ENCODE data around the gene SLC22A1.

The SLC22A1 gene

GRCh38 chr6:160095146-160095845, 26.3 kb upstream of the SLC22A1 start:
- H3K27me3 ChIP-seq (ENCODE audit: insufficient read depth, low read length, poor library complexity) = no peaks in the 10 kb centered on the region
- H2BK15ac ChIP-seq (replicated peaks; ENCODE audit: low read depth) = no peak overlapping the region
- no peaks in the 10 kb centered on the region for H3K79me1 ChIP-seq (ENCODE audit: low read length)
- no peaks in the 10 kb centered on the region for H3K79me2 ChIP-seq (ENCODE audit: control insufficient read depth, insufficient read depth, low read length)
- H2AK5ac ChIP-seq (ENCODE audit: low read length) = no peak overlapping the region
- no peak overlapping the region for H3K9ac ChIP-seq (ENCODE audit: low read length)
- H3K4me3 ChIP-seq (ENCODE audit: low read length) = no peak overlapping the region
- H3K18ac ChIP-seq (ENCODE audit: low read length) = no peak overlapping the region
- no peaks in the 10 kb centered on the region for H3K4me1 ChIP-seq (ENCODE audit: control insufficient read depth, low read depth, low read length)
- H3K27ac ChIP-seq (ENCODE audit: low read depth, low read length) = no peak overlapping the region
- no peak overlapping the region for H2BK120ac ChIP-seq (ENCODE audit: low read depth, low read length)
- H3K4me2 ChIP-seq (ENCODE audit: low read length) = no peak overlapping the region
- H3K23ac ChIP-seq (ENCODE audit: low read length) = no peak overlapping the region
- H4K8ac ChIP-seq (ENCODE audit: low read depth, low read length) = no peak overlapping the region
- no peak for DNase-seq
- no peak overlapping the region for H2BK5ac ChIP-seq (ENCODE audit: low read length)
- H3K56ac ChIP-seq (ENCODE audit: low read length) = no peak overlapping the region
- H3K36me3 ChIP-seq (ENCODE audit: control insufficient read depth, insufficient read depth, low read length) = peaks cover 6% of the 10 kb centered on the region
- no peak overlapping the region for H4K5ac ChIP-seq (ENCODE audit: low read length)
- WGBS (ENCODE audit: extremely low coverage, insufficient coverage, low lambda C conversion rate) = no CpG with 5 or more reads among the region's 8 CpGs
- no peak overlapping the region for H3K4ac ChIP-seq (ENCODE audit: low read depth, low read length)

- H3K27ac ChIP-seq (ENCODE audit: low read depth, low read length) = no peak overlapping the region
- H3K79me1 ChIP-seq (ENCODE audit: low read length) = no peaks in the 10 kb centered on the region
- WGBS (ENCODE audit: extremely low coverage, insufficient coverage, low lambda C conversion rate) = no CpG with 5 or more reads among the region's 23 CpGs
- peak; percentile 66 for DNase-seq
- no peak overlapping the region for H2BK5ac ChIP-seq (ENCODE audit: low read length)
- H3K56ac ChIP-seq (ENCODE audit: low read length) = no peak overlapping the region
- H3K23ac ChIP-seq (ENCODE audit: low read length) = no peak overlapping the region
- H4K8ac ChIP-seq (ENCODE audit: low read depth, low read length) = no peak overlapping the region
- no peak overlapping the region for H3K4ac ChIP-seq (ENCODE audit: low read depth, low read length)
- H3K18ac ChIP-seq (ENCODE audit: low read length) = no peak overlapping the region
- no peak overlapping the region for H2BK120ac ChIP-seq (ENCODE audit: low read depth, low read length)
- peaks cover 6% of the 10 kb centered on the region for H3K36me3 ChIP-seq (ENCODE audit: control insufficient read depth, insufficient read depth, low read length)
- H3K79me2 ChIP-seq (ENCODE audit: control insufficient read depth, insufficient read depth, low read length) = no peaks in the 10 kb centered on the region
- H3K4me3 ChIP-seq (ENCODE audit: low read length) = no peak overlapping the region
- no peak overlapping the region for H3K4me2 ChIP-seq (ENCODE audit: low read length)
- H2AK5ac ChIP-seq (ENCODE audit: low read length) = no peak overlapping the region
- H2BK15ac ChIP-seq (replicated peaks; ENCODE audit: low read depth) = no peak overlapping the region
- no peak overlapping the region for H4K5ac ChIP-seq (ENCODE audit: low read length)
- no peaks in the 10 kb centered on the region for H3K4me1 ChIP-seq (ENCODE audit: control insufficient read depth, low read depth, low read length)
- H3K9ac ChIP-seq (ENCODE audit: low read length) = no peak overlapping the region
- H3K27me3 ChIP-seq (ENCODE audit: insufficient read depth, low read length, poor library complexity) = no peaks in the 10 kb centered on the region
These were observed 20.1 kb upstream of the SLC22A1 start for GRCh38 chr6:160101277-160102205.

- no peak overlapping the region for H4K8ac ChIP-seq (ENCODE audit: low read depth, low read length)
- H2BK15ac ChIP-seq (replicated peaks; ENCODE audit: low read depth) = no peak overlapping the region
- H2AK5ac ChIP-seq (ENCODE audit: low read length) = no peak overlapping the region
- no peak overlapping the region for H2BK120ac ChIP-seq (ENCODE audit: low read depth, low read length)
- H3K27me3 ChIP-seq (ENCODE audit: insufficient read depth, low read length, poor library complexity) = no peaks in the 10 kb centered on the region
- peaks cover 6% of the 10 kb centered on the region for H3K36me3 ChIP-seq (ENCODE audit: control insufficient read depth, insufficient read depth, low read length)
- no peak overlapping the region for H3K27ac ChIP-seq (ENCODE audit: low read depth, low read length)
- no peak overlapping the region for H3K18ac ChIP-seq (ENCODE audit: low read length)
- DNase-seq = no peak
- H3K56ac ChIP-seq (ENCODE audit: low read length) = no peak overlapping the region
- no peaks in the 10 kb centered on the region for H3K4me1 ChIP-seq (ENCODE audit: control insufficient read depth, low read depth, low read length)
- H3K79me1 ChIP-seq (ENCODE audit: low read length) = no peaks in the 10 kb centered on the region
- H3K4me2 ChIP-seq (ENCODE audit: low read length) = no peak overlapping the region
- H3K4ac ChIP-seq (ENCODE audit: low read depth, low read length) = no peak overlapping the region
- no peaks in the 10 kb centered on the region for H3K79me2 ChIP-seq (ENCODE audit: control insufficient read depth, insufficient read depth, low read length)
- H2BK5ac ChIP-seq (ENCODE audit: low read length) = no peak overlapping the region
- no peak overlapping the region for H3K23ac ChIP-seq (ENCODE audit: low read length)
- H3K9ac ChIP-seq (ENCODE audit: low read length) = no peak overlapping the region
- H4K5ac ChIP-seq (ENCODE audit: low read length) = no peak overlapping the region
- no CpG with 5 or more reads among the region's 16 CpGs for WGBS (ENCODE audit: extremely low coverage, insufficient coverage, low lambda C conversion rate)
- no peak overlapping the region for H3K4me3 ChIP-seq (ENCODE audit: low read length)
These were observed 19.2 kb upstream of the SLC22A1 start for GRCh38 chr6:160102399-160102798.

GRCh38 chr6:160102956-160103824, 18.4 kb upstream of the SLC22A1 start:
- H4K5ac ChIP-seq (ENCODE audit: low read length) = no peak overlapping the region
- no CpG with 5 or more reads among the region's 14 CpGs for WGBS (ENCODE audit: extremely low coverage, insufficient coverage, low lambda C conversion rate)
- no peaks in the 10 kb centered on the region for H3K4me1 ChIP-seq (ENCODE audit: control insufficient read depth, low read depth, low read length)
- H3K9ac ChIP-seq (ENCODE audit: low read length) = no peak overlapping the region
- no peaks in the 10 kb centered on the region for H3K79me1 ChIP-seq (ENCODE audit: low read length)
- no peak overlapping the region for H3K23ac ChIP-seq (ENCODE audit: low read length)
- no peak overlapping the region for H2AK5ac ChIP-seq (ENCODE audit: low read length)
- H3K18ac ChIP-seq (ENCODE audit: low read length) = no peak overlapping the region
- no peak overlapping the region for H2BK120ac ChIP-seq (ENCODE audit: low read depth, low read length)
- H3K56ac ChIP-seq (ENCODE audit: low read length) = no peak overlapping the region
- no peaks in the 10 kb centered on the region for H3K27me3 ChIP-seq (ENCODE audit: insufficient read depth, low read length, poor library complexity)
- H4K8ac ChIP-seq (ENCODE audit: low read depth, low read length) = no peak overlapping the region
- DNase-seq = peak; percentile 77
- no peak overlapping the region for H3K4me2 ChIP-seq (ENCODE audit: low read length)
- H3K79me2 ChIP-seq (ENCODE audit: control insufficient read depth, insufficient read depth, low read length) = no peaks in the 10 kb centered on the region
- H2BK15ac ChIP-seq (replicated peaks; ENCODE audit: low read depth) = no peak overlapping the region
- no peak overlapping the region for H3K27ac ChIP-seq (ENCODE audit: low read depth, low read length)
- peaks cover 5% of the 10 kb centered on the region for H3K36me3 ChIP-seq (ENCODE audit: control insufficient read depth, insufficient read depth, low read length)
- H2BK5ac ChIP-seq (ENCODE audit: low read length) = no peak overlapping the region
- no peak overlapping the region for H3K4ac ChIP-seq (ENCODE audit: low read depth, low read length)
- no peak overlapping the region for H3K4me3 ChIP-seq (ENCODE audit: low read length)

GRCh38 chr6:160103825-160104100, 17.9 kb upstream of the SLC22A1 start:
- no peak overlapping the region for H3K4me2 ChIP-seq (ENCODE audit: low read length)
- H2BK120ac ChIP-seq (ENCODE audit: low read depth, low read length) = no peak overlapping the region
- no peaks in the 10 kb centered on the region for H3K4me1 ChIP-seq (ENCODE audit: control insufficient read depth, low read depth, low read length)
- no peaks in the 10 kb centered on the region for H3K27me3 ChIP-seq (ENCODE audit: insufficient read depth, low read length, poor library complexity)
- H2AK5ac ChIP-seq (ENCODE audit: low read length) = no peak overlapping the region
- WGBS (ENCODE audit: extremely low coverage, insufficient coverage, low lambda C conversion rate) = no CpG with 5 or more reads among the region's 7 CpGs
- H3K18ac ChIP-seq (ENCODE audit: low read length) = no peak overlapping the region
- H2BK15ac ChIP-seq (replicated peaks; ENCODE audit: low read depth) = no peak overlapping the region
- H3K79me1 ChIP-seq (ENCODE audit: low read length) = no peaks in the 10 kb centered on the region
- peaks cover 5% of the 10 kb centered on the region for H3K36me3 ChIP-seq (ENCODE audit: control insufficient read depth, insufficient read depth, low read length)
- no peak overlapping the region for H3K23ac ChIP-seq (ENCODE audit: low read length)
- H2BK5ac ChIP-seq (ENCODE audit: low read length) = no peak overlapping the region
- H4K5ac ChIP-seq (ENCODE audit: low read length) = no peak overlapping the region
- no peak overlapping the region for H3K4ac ChIP-seq (ENCODE audit: low read depth, low read length)
- H4K8ac ChIP-seq (ENCODE audit: low read depth, low read length) = no peak overlapping the region
- no peak for DNase-seq
- H3K79me2 ChIP-seq (ENCODE audit: control insufficient read depth, insufficient read depth, low read length) = no peaks in the 10 kb centered on the region
- no peak overlapping the region for H3K56ac ChIP-seq (ENCODE audit: low read length)
- no peak overlapping the region for H3K4me3 ChIP-seq (ENCODE audit: low read length)
- no peak overlapping the region for H3K27ac ChIP-seq (ENCODE audit: low read depth, low read length)
- no peak overlapping the region for H3K9ac ChIP-seq (ENCODE audit: low read length)

Data from mesendoderm (in vitro differentiated cells).